Activated CD4-positive, alpha-beta T cell treated with anti-CD3 and anti-CD28 coated beads, Interleukin-2, amount 50 U/mL, for 48 hours (primary cell): ENCODE results near the gene ELP6.

Source experiments
- DNase-seq, 2 experiments: peaks; one replicate each; pipeline ENCODE4 v3.0.0-alpha.2; 2020

ELP6 gene, protein sequence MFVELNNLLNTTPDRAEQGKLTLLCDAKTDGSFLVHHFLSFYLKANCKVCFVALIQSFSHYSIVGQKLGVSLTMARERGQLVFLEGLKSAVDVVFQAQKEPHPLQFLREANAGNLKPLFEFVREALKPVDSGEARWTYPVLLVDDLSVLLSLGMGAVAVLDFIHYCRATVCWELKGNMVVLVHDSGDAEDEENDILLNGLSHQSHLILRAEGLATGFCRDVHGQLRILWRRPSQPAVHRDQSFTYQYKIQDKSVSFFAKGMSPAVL

DNA sequence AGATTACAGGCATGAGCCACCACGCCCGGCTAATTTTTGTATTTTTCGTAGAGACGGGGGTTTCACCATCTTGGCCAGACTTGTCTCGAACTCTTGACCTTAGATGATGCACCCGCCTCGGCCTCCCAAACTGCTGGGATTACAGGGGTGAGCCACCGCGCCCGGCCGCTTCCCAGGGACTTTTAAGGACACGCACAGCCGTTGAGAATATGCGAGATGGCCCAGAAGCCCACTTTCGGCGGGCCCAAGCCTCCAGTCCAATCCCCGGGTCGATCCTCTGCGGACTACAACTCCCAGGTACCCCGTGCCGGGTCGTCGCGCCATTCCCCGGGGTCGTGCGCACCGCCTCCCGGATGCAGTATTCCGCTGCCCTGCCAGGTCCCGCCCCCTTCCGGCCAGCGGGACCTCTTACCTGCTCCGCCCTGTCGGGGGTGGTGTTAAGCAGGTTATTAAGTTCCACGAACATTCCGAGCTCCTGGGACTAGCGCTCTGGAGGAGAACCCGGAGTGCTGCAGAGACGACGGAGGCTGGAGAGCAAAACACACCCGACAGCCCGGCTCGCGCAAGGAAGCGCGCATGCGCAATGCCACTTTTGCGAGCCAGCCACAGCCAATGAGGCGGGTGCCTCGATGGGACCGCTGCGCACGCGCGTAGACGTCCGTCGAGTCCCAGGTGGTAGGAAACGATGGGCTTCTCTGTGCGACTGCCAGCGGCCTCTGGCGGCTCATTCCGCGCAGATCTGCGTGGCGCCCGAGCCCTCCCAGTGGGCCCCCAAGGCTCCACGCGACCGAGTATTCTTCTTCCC, at the start of gene ELP6:
Gene ELP6 (minus strand): TSS at position 588 of the 805 bp plus-strand sequence. CDS start 122 bp downstream, at position 466.
- peak; percentile 96 to 97 for DNase-seq

GRCh38 chr3:47556351-47556750, 42.8 kb upstream of the ELP6 start:
- no peak for DNase-seq

- no peak for DNase-seq
Measured at GRCh38 chr3:47554335-47554734, 40.8 kb upstream of the ELP6 start.

DNA sequence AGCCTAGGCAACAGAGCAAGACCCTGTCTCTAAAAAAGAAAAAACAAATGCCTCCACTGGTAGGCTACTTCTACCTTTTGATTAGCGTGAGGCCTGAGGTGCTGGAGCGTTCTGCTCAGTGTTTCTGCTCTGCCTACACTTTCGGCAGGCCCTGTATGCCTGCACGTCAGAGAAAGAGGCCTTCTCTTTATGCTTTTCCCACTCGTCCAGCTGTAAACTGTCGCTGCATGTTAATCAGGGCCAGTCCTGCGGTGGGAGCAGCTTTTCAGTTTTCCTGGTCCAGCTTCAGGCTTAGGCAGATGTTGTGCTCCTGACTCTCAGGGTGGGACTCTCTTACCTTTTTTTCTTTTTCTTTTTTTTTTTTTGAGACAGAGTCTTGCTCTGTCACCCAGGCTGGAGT, 39.9 kb upstream of the ELP6 start:
- no peak for DNase-seq

- DNase-seq = no peak
Measured at GRCh38 chr3:47542471-47543173, 29.1 kb upstream of the ELP6 start.

- no peak for DNase-seq
Measured at GRCh38 chr3:47541583-47542108, 28.1 kb upstream of the ELP6 start.

- no peak for DNase-seq
Measured at GRCh38 chr3:47540281-47540680, 26.8 kb upstream of the ELP6 start.

DNA sequence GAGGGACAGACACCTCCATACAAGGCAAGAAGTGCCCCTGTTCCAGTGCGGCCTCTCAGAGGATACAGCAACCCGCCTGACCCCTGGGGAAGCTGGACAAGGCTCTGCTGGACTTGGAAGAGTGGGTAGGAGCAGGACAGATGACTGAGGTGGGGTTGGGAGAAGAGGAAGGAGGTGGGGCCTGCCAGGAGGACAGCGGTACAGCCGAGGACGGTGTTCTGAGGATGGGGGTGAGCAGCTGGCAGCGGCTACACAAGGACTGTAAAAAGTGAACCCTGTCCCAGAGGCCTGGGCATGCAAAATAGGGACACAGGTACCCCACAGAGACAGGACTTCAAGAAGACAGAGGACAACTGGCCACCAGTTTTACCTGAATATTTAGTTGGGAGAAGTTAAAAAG, 23.5 kb upstream of the ELP6 start:
- no peak for DNase-seq

DNA sequence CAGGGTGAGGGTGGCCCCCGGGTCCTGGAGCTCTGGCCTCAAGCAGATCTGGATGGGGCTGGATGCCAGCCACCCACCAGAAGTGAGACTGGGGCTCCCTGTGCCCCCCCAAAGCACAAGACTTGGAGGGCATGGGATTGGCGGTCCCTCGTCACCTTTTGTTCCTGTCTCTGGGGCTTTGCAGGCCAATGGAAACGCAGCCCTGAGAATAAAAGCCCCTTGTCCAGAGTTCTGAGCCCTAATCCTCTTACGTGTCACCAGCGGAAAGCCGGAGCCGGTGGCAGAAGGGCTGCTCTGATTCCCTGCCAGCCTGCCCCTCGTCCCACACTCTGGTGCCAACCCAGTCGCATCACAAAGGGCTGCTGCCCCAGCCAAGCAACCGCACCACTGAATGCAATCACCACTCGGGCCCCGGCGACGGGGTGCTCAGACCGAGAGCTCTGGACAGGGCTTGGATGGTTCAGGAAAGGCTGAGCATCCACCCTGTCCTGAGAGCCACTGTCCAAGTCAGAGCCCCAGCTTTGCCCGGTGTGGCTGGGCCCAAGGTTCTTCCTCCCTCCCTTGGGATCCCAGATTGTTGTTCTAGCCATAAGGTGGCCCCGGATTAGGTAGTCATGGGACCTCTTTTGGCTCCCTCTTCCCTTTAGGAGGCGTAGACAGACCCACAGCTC, 22.8 kb upstream of the ELP6 start:
- DNase-seq = no peak

DNA sequence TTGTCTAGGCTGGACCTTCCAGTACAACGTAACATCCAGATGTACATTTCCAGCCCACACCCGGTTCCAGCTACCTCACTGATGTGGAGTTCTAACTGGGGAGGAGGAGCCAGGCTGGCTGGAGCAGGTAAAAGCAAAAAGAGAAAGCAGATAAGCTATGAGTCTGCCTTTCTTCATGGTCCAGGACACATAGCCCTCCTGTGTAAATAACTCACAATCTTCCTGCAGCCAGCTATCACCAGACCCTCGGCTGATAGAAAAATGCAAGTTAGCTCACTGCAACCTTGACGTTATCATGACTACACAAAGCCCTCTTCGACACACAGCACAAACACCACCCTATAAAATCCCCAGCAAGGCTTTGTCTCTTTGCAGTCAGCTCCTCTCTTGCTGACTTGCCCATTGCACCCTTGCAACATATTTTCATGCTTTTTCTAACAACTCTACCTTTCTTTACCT, 20.5 kb upstream of the ELP6 start:
- DNase-seq = no peak

- no peak for DNase-seq
Measured at GRCh38 chr3:47533481-47533880, 20.0 kb upstream of the ELP6 start.

DNA sequence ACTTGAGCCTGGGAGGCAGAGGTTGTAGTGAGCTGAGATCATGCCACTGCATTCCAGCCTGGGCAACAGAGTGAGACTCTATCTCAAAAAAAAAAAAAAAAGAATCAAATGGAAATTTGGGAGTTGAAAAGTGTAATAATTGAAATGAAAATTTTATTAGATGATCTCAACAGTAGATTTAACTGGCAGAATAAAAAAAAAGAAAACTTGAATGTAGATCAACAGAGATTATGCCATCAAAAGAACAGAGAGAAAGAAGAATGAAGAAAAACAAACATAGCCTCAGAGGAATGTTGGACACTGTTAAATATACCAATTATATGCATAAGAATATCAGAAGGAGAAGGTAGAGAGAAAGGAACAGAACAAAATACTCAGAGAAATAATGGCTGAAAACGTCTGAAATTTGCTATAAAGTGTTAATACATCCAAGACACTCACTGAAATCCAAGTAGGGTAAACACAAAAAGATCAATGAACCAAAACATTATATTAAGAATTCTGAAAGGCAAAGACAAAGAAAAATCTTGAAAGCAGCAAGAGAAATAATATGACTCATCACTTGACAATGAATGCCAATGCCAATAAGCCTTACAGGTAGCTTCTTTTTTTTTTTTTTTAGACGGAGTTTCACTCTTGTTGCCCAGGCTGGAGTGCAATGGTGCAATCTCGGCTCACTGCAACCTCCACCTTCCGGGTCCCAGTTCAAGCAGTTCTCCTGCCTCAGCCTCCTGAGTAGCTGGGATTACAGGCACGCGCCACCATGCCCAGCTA, 14.6 kb upstream of the ELP6 start:
- no peak for DNase-seq

DNA sequence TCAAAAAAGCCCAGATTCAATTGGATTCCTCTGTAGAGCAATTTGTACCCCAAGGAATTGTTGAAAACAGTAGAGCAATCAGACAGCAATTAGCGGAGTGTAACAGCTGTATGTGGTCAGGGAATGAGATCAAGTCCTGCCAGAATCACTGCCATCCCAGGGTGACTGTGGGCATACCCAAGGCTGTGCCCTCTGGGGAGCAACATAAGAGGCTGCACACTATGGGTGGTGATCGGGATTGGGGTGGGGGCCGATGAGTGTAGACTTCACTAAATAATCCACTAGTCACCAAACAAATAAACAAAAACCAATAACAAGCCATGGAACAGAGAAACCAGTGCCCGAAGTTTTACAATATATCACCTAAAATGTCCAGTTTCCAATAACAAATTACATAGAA, 12.1 kb upstream of the ELP6 start:
- DNase-seq = no peak

GRCh38 chr3:47523310-47524073, 10.0 kb upstream of the ELP6 start:
- no peak for DNase-seq

GRCh38 chr3:47522082-47522987, 8.8 kb upstream of the ELP6 start:
- DNase-seq = peak; percentile 80 to 87

- DNase-seq = no peak
Measured at GRCh38 chr3:47520756-47521155, 7.2 kb upstream of the ELP6 start.

DNA sequence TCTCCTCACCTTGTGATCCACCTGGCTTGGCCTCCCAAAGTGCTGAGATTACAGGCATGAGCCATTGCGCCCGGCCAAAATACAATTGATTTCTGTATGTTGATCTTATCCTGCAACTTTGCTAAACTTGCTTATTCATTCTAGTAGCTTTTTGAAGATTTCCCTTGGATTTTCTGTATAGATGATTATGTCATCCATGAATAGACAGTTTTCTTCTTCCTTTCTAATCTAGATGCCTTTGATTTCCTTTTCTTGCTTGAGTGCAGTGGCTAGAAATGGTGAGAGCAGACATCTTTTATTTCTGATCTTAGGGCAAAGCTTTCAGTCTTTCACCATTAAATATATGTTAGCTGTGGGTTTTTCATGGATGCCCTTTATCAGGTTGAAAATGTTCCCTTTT, 4.4 kb upstream of the ELP6 start:
- DNase-seq = no peak

DNA sequence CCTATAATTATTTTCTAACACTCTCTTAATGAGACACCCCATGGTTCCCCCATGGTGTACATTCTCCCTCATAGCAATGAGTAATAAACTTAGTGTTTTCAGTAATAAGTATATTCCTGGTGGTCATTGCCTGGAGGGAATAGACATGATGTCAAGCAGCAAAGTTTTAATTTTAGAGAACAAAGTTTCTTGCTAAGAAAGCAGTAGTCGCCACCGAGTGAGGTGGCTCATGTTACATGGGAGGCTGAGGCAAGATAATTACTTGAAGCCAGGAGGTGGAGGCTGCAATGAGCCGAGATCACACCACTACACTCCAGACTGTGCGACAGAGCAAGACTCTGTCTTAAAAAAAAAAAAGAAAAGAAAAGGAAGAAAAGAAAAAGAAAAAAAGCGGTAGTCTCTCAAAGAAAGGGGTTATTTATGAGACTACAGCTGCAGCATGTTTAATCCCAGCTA, 2.4 kb upstream of the ELP6 start:
- no peak for DNase-seq

GRCh38 chr3:47515100-47515499, 1.6 kb upstream of the ELP6 start:
- DNase-seq = no peak
